GM13977 (cell line): ENCODE data around the gene SUSD6.

ENCODE experiments used
- DNase-seq: peaks from one replicate; pipeline ENCODE4 v3.0.0; 2012; ENCODE audit warnings: low spot score
- in situ Hi-C: fragments of 300-500 bp; cut with MboI; formaldehyde crosslinking; loops from one replicate; pipeline ENCODE4 v1.12.0; 2022; ENCODE audit warnings: low sequenced_read_pairs, low pct_unique_long_range_greater_than_20kb, mixed read lengths, inconsistent platforms; ENCODE audit not compliant: unreplicated experiment
- TF ChIP-seq, protein P1 (sequence below): IDR thresholded peaks from 2 replicates; pipeline ENCODE4 v1.5.1; 2012; ENCODE audit warnings: mild to moderate bottlenecking, control low read depth; ENCODE audit not compliant: insufficient read depth; ENCODE audit errors: extremely low read depth, missing control alignments

SUSD6 gene

DNA sequence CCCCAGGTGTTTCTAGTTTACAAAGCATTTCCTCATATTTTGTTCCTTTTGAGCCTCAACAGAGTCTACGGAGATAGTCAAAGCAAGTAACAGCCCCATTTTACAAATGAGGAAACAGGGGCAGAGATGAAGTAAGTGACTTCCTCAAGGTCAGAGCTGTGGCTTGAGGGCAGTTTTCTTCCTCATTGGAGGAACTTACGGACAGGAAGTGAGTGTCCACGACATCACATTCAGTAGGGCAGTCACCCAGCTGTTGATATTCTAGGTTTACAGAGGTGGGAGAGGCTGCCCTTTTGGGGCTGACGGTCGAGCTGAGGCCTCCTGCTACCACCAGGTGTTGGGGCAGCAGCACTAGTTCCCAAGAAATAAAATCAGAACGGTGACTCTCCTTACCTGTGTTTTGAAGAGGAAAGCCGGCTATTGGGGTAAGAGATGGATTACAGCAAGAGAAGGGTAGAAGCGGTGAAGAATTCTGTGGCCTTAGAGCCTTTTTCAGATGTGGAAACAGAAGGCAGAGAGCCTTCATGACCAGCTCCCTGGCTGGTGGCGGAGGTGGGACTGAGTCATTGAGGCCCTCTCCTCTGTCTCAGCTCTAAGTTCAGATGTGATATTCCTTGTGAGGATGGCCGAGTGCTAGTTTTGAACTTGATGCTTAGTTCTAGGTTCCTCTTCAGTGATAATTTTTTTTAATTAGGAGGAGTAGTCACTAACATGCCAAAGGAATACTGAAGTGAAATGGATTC, 41.7 kb downstream of the SUSD6 start:
- no peak for DNase-seq
- in situ Hi-C loops, result no loop called here

GRCh38 chr14:69654116-69654515, 42.7 kb downstream of the SUSD6 start:
- DNase-seq, result no peak
- in situ Hi-C loops, result no loop called here
- TF ChIP-seq, protein P1, sequence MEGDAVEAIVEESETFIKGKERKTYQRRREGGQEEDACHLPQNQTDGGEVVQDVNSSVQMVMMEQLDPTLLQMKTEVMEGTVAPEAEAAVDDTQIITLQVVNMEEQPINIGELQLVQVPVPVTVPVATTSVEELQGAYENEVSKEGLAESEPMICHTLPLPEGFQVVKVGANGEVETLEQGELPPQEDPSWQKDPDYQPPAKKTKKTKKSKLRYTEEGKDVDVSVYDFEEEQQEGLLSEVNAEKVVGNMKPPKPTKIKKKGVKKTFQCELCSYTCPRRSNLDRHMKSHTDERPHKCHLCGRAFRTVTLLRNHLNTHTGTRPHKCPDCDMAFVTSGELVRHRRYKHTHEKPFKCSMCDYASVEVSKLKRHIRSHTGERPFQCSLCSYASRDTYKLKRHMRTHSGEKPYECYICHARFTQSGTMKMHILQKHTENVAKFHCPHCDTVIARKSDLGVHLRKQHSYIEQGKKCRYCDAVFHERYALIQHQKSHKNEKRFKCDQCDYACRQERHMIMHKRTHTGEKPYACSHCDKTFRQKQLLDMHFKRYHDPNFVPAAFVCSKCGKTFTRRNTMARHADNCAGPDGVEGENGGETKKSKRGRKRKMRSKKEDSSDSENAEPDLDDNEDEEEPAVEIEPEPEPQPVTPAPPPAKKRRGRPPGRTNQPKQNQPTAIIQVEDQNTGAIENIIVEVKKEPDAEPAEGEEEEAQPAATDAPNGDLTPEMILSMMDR, result no peak

More for the DNA sequence above, 41.7 kb downstream of the SUSD6 start:
- TF ChIP-seq, protein P1, result no peak

- DNase-seq, result no peak
- in situ Hi-C loops, result no loop called here
- TF ChIP-seq, protein P1, result no peak
Measured at GRCh38 chr14:69657950-69658355, 46.6 kb downstream of the SUSD6 start.

- in situ Hi-C loops, result no loop called here
Measured at GRCh38 chr14:69658664-69659261, 47.4 kb downstream of the SUSD6 start.

GRCh38 chr14:69660344-69661193, 49.2 kb downstream of the SUSD6 start:
- in situ Hi-C loops, result no loop called here
- DNase-seq, result no peak
- TF ChIP-seq, protein P1, result no peak

More at GRCh38 chr14:69658664-69659261, 47.4 kb downstream of the SUSD6 start:
- TF ChIP-seq, protein P1, result no peak
- DNase-seq, result no peak

GRCh38 chr14:69661194-69661537, 49.8 kb downstream of the SUSD6 start:
- in situ Hi-C loops, result no loop called here
- DNase-seq, result no peak
- TF ChIP-seq, protein P1, result no peak
